HG02623 (cell line): Measurements from ENCODE around the gene UCN3.
"Not testable (repeated sequence)": the region's sequence is repeated elsewhere in the genome, so short reads cannot be mapped to it uniquely, and the experiment has no call there.

Experiments
- ATAC-seq: cut with Tn5 transposase; IDR thresholded peaks from one replicate; pipeline ENCODE4 v1.9.1; 2021; ENCODE audit warnings: moderate library complexity; ENCODE audit not compliant: unreplicated experiment

UCN3 gene

GRCh38 chr10:5365928-5366327, 1.2 kb downstream of the UCN3 start:
- ATAC-seq: no peak

GRCh38 chr10:5369362-5370158, 4.8 kb downstream of the UCN3 start:
- no peak for ATAC-seq

GRCh38 chr10:5370493-5371352, 6.0 kb downstream of the UCN3 start:
- no peak for ATAC-seq

- no peak for ATAC-seq
These were observed 8.5 kb downstream of the UCN3 start for GRCh38 chr10:5373307-5373706.

GRCh38 chr10:5373891-5374611, 9.3 kb downstream of the UCN3 start:
- no peak for ATAC-seq

GRCh38 chr10:5376450-5376849, 11.7 kb downstream of the UCN3 start:
- no peak for ATAC-seq

GRCh38 chr10:5379202-5379601, 14.4 kb downstream of the UCN3 start:
- ATAC-seq: not testable (repeated sequence)

- not testable (repeated sequence) for ATAC-seq
These were observed 15.6 kb downstream of the UCN3 start for GRCh38 chr10:5380395-5380794.

- no peak for ATAC-seq
These were observed 16.4 kb downstream of the UCN3 start for GRCh38 chr10:5381187-5381586.

- ATAC-seq: no peak
These were observed 20.5 kb downstream of the UCN3 start for GRCh38 chr10:5385224-5385623.

- ATAC-seq: no peak
These were observed 22.4 kb downstream of the UCN3 start for GRCh38 chr10:5387169-5387568.

- ATAC-seq: no peak
These were observed 25.9 kb downstream of the UCN3 start for GRCh38 chr10:5390607-5391205.

- ATAC-seq: no peak
These were observed 27.0 kb downstream of the UCN3 start for GRCh38 chr10:5391790-5392189.

- no peak for ATAC-seq
These were observed 28.8 kb downstream of the UCN3 start for GRCh38 chr10:5393529-5393928.

- ATAC-seq: no peak
These were observed 30.4 kb downstream of the UCN3 start for GRCh38 chr10:5395168-5395567.

GRCh38 chr10:5396556-5397300, 32.0 kb downstream of the UCN3 start:
- no peak for ATAC-seq

GRCh38 chr10:5399332-5399731, 34.6 kb downstream of the UCN3 start:
- no peak for ATAC-seq

GRCh38 chr10:5400468-5401240, 35.9 kb downstream of the UCN3 start:
- no peak for ATAC-seq

- no peak for ATAC-seq
These were observed 38.0 kb downstream of the UCN3 start for GRCh38 chr10:5402798-5403197.
